ENCODE results near the gene OR10H4.
"Not testable (repeated sequence)": the region's sequence is repeated elsewhere in the genome, so short reads cannot be mapped to it uniquely, and the experiment has no call there.

Gene OR10H4

GRCh38 chr19:15944401-15944800 lies 4.4 kb upstream of the OR10H4 start:
- DNase-seq, result no peak

GRCh38 chr19:15945301-15945700 lies 3.5 kb upstream of the OR10H4 start:
- no peak for DNase-seq

DNA sequence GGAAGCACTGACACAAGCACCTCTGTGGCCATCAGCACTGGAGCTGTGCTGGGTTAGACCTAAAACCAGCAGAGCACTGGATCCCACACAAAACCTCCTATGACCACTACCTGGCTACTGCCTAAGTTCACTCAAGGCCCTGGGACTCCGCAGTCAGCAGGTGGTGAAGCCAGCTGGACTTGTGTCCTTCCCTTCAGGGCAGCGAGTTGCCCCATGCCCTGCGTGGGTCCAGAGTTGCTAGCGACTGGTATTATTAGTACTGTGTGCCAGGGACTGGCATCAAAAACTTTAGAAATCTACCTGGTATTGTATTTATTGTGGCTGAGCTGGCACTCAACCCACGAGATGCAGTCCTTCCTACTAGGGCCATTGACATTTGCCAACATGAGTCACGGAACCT lies 6.0 kb downstream of the OR10H4 start:
- DNase-seq, result no peak

GRCh38 chr19:15962319-15962718 lies 13.5 kb downstream of the OR10H4 start:
- DNase-seq, result no peak

DNA sequence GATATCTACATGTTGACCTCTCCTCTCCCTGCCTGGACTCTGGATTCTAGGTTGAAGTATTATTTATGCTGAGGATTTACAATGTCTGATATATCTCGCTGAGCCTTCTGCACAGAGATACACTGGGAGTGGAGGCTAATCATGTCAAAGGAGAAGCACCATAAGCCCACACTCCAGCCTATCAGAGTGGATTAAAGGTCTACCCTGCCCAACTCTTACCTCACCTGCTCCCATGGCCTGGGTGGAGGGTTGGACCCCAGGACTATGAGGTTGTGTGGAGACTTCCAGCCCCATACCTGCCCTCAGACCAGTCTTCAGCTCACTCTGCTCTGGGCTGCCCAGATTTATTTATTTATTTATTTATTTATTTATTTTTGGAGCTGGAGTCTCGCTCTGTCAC lies 15.4 kb downstream of the OR10H4 start:
- no peak for DNase-seq

- no peak for DNase-seq
Measured at GRCh38 chr19:15971224-15971780, 22.5 kb downstream of the OR10H4 start.

GRCh38 chr19:15972043-15972442 lies 23.2 kb downstream of the OR10H4 start:
- not testable (repeated sequence) for DNase-seq

- no peak for DNase-seq
Measured at GRCh38 chr19:15974856-15975255, 26.0 kb downstream of the OR10H4 start.

DNA sequence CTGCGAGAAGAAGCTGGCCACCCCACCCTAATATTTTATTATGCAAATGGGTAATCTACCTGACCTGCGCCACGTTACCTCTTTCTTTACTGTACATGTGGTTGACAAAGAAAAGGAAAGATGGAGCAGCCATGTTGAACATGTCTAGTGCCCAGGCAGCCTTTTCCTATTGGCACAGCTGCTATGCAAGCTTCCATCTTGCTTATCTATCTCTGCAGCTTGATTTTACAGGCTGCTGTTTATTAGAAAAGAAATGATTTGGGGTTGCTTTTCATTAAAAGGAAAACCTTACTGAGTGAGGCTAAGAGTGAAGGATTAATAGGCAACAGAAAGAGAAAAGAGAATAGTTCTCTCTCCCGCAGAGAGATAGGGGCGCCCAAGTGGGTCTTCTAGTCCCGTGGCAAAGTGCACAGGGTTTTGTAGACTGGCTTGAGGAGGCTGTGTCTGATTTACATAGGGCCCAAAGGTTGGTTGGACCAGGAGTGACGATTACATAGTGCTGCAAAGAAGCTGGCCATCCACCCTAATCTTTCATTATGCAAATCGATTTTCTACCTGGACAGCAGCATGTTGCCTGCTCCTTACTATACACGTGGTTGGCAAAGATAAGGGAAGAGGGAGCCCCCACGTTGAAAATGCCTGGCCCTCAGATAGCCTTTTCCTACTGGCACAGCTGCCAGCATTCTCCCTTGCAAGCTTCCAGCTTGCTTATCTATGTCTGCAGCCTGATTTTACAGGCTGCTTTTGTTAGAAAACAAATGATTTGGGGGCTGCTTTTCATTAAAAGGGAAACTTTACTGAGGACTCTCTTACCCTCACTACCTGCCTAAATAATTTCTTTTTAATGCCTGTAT lies 28.3 kb downstream of the OR10H4 start:
- DNase-seq, result no peak

- DNase-seq, result no peak
Measured at GRCh38 chr19:15977690-15978089, 28.9 kb downstream of the OR10H4 start.

DNA sequence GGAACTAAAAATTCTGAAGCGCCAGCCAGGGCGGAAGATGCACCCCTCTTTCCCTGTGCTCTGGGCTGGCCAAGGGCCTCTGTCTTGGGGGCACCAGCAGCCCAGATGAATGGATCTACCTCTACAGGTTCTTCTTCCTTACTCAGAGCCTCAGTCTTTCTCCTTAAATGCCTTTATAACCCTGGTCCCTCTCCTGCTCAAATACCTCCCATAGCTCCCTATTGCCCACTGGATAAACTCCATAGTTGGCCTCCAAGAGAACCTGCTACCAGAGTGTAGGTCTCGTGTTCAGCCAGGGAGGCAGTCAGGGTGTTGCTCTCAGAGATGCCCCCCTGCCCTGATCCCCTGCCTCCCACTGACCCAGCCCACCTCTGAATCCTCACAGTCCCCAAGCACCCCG lies 30.5 kb downstream of the OR10H4 start:
- DNase-seq, result no peak

DNA sequence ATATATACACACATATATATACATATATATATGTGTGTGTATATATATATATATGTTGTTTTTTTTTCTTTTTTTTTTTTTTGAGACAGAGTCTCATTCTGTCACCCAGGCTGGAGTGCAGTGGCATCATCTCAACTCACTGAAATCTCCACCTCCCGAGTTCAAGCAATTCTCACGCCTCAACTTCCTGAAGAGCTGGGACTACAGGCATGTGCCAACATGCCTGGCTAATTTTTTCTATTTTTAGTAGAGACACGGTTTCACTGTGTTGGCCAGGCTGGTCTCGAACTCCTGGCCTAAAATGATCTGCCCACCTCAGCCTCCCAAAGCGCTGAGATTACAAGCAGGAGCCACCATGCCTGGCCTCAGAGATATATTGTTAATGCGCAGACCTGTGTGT lies 37.0 kb downstream of the OR10H4 start:
- not testable (repeated sequence) for DNase-seq

DNA sequence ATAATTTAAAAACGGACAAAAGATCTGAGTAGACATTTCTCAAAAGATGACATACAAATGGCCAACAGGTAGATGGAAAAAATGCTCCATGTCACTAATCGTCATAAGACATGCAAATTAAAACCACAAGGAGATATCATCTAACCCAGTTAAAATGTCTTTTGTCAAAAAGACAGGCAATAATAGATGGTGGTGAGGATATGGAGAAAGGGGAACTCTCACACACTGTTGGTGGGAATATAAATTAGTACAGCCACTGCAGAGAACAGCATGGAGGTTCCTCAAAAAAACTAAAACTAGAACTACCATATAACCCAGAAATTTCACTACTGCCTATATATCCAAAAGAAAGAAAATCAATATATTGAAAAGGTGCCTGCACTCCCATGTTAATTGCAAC lies 37.9 kb downstream of the OR10H4 start:
- no peak for DNase-seq

DNA sequence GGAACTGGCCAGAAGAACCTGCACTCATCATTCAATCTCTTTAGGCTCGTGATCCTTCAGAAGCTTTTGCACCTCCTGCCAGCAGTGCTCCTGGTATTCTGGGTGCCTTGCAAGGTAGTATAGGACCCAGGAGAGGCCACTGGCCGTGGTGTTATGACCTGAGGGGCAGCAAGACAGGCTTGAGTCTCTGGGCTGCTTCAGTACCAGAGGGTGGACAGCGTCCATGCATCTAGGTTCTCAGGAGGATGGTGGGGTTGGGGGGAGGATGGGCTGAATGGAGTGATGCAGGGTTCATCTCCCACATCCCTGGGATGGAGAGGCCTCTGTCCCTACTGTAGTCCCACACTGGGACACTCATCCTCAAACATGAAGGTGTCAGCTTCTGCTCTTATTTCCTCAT lies 41.1 kb downstream of the OR10H4 start:
- no peak for DNase-seq

DNA sequence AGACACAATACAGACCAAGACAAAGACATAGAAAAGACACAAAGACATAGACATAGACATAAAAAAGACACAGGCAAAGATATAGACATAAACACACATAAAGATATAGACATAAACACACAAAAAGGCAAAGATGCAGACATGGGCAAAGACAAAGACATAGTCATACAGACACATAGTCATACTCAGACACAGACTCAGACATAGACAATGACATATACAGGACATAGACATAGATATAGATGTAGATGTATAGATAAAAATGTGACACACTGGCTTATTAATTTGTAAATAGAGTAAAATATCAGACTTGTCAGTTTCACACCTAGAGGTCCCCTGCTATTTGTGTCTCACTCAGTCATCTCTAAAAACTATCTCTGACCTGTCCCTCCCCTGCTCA lies 42.8 kb downstream of the OR10H4 start:
- no peak for DNase-seq

DNA sequence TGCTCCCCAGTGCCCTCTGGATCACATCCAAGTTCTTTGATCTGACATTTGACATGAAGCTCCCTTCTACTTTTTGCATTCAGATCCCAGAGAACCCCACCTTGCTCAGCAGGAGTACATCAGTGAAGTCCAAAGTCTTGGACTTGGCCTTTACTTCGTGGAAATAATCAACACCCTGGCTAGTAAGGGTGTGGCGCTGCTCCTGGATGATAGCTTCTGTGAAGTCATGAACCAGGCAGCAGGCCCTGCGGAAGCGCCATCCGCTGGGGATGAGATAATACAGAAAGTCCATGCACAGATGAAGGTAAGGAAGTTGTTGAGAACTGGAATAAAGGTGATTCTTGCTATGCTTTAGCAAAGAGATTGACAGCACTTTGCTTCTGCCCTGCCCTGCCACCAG lies 43.2 kb downstream of the OR10H4 start:
- no peak for DNase-seq

DNA sequence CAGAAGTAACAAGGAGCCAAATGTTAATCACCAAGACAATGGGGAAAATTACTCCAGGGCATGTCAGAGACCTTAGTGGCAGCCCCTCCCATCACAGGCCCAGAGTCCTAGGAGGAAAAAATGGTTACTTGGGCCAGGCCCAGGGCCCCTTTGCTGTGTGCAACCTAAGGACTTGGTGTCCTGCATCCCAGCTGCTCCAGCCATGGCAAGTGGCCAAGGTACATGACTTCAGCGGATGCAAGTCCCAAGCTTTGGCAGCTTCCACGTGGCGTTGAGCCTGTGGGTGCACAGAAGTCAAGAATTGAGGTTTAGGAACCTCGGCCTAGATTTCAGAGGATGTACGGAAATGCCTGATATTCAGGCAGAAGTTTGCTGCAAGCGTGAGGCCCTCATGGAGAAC lies 46.7 kb downstream of the OR10H4 start:
- DNase-seq, result no peak

DNA sequence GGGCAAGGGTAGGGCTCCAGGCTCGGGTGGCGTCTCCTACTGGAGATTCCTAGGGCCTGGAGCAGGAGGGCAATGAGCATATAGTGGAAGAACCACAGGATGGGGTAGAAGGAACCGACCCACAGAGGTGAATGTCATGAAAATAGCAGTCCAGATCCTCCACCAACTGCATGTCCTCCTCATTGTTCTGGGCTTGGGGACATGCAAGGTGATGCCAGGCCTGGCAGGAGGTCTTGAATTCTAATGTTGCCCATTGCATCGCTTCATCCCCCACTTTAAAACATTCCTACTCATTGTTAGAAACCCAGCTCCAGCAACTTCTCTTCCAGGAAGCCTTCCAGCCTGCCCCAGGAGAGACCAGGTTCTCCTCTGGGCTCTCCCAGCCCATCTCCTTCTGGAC lies 49.4 kb downstream of the OR10H4 start:
- DNase-seq, result no peak
